UCSD-AML1 (cell line): ENCODE measurements around the gene RNF144A.

Experiments used
- DNase-seq: peaks from one replicate; lab custom pipeline; 2025; ENCODE audit not compliant: unreplicated experiment; lab: John Stamatoyannopoulos, UW

The RNF144A gene

GRCh38 chr2:6945821-6946220 lies 28.6 kb downstream of the RNF144A start:
- no peak for DNase-seq

DNA sequence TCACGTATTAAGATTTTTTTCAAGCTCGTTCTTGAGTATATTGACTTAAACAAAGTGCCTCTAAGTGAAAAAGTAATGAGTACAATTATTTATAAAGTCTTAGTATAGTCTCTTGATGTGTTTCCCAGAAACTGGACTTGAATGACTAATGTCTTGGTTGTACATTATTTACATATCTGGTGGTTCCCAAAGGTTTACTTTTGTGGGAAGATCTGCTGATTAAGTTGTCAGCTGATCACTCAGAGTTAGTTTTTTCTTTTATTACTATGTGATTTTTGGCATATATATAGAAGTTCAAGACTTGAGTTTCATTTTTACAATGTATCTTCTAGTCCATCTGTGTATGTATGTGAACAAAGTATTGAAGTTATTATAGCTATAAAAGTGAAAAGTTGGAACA lies 29.5 kb downstream of the RNF144A start:
- no peak for DNase-seq

GRCh38 chr2:6947929-6948676 lies 30.9 kb downstream of the RNF144A start:
- no peak for DNase-seq

- DNase-seq, result no peak
Observed at GRCh38 chr2:6948677-6949351, 31.6 kb downstream of the RNF144A start.

- DNase-seq, result no peak
Observed at GRCh38 chr2:6951046-6951445, 33.8 kb downstream of the RNF144A start.

DNA sequence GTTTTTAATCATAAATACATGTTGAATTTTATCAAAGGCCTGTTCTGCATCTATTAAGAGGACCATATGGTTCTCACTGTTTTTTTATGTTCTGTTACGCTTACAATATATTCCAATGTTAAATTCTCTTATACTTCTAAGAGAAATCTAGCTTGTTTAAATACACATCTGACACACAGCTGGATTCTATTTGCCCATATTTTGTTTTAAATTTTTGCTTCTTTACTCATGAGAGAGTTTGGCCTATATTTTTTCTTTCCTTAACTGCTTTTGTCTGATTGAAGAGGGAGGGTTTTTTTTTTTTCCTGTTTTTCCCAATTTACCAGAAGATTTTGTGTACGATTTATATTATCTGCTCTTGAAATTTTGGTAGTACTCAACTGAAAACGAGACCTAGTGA lies 34.9 kb downstream of the RNF144A start:
- no peak for DNase-seq

DNA sequence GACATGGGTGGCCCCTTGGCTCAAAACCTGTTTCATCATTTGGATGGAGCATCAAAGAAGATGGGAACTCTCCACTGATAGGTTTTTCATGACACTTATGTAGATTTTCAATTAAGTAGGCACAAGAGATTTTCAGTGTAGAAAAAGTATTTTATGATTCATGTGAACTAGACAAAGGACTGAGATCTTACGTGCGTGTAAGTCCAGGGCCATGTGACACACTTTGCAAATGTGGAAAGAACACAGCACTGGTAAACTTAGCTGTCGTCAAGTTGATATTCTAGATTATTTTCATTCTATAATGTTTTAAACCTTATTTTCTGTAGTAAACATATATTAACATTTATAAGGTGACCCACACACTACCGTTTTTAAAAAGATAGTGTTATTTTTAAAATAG lies 37.4 kb downstream of the RNF144A start:
- DNase-seq, result no peak

- no peak for DNase-seq
Observed at GRCh38 chr2:6955511-6956136, 38.4 kb downstream of the RNF144A start.

DNA sequence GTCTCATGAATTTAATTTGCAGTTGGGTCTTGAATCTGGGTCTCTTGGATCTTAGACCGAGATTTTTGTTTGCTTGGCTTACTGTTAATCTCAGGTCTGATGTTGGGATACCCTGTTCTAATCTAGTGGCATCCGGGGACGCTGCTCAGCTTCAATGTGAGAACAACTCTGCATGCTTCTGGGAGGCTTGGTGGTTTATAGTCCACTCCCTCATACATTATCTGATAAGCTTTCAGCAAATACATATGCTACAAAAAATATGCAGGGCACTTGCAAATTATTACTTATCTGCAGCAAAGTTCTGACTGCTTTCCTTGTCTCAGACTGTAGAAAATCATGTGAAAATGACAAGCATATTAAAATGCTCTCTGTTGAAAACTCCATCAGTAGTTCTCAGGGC lies 39.4 kb downstream of the RNF144A start:
- no peak for DNase-seq

DNA sequence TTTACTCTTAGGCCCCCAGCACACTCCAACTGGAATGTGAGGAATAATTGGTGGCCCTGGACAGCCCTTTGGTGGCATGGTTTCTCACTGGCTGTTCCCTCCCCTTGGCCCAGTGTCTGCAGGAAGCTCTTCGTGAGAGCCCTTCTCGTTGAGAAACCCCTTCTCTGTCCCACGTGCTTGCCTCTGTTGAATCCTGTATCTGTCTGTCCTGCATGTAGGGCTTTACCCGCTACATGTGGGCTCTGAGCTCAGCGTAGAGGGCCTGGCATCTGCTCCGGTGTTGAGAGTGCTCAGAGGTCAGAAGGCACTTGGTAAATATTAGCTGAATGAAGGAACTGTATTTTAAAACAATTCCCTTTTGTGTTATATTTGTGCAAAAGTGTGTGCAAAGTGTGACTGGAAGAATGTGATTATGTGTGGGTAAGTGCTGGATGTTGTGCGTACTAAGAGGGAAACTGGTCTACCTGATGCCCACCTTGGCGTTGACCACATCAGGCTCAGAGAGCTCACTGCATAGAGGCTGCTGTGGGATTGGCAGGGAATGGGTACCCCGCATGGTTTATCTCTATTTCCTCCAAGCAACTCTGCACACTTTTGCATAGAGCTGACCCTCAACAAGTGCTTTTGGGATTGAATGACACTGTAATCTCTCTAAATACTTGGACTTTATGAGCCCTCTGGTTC lies 40.0 kb downstream of the RNF144A start:
- DNase-seq, result no peak

GRCh38 chr2:6957910-6958615 lies 40.9 kb downstream of the RNF144A start:
- DNase-seq, result no peak

- DNase-seq, result no peak
Observed at GRCh38 chr2:6958616-6959235, 41.5 kb downstream of the RNF144A start.

- DNase-seq, result no peak
Observed at GRCh38 chr2:6959751-6960150, 42.5 kb downstream of the RNF144A start.

GRCh38 chr2:6960659-6961058 lies 43.4 kb downstream of the RNF144A start:
- DNase-seq, result no peak

- no peak for DNase-seq
Observed at GRCh38 chr2:6963727-6964126, 46.5 kb downstream of the RNF144A start.

GRCh38 chr2:6965071-6965795 lies 48.0 kb downstream of the RNF144A start:
- DNase-seq, result no peak

- DNase-seq, result no peak
Observed at GRCh38 chr2:6966446-6966940, 49.3 kb downstream of the RNF144A start.

DNA sequence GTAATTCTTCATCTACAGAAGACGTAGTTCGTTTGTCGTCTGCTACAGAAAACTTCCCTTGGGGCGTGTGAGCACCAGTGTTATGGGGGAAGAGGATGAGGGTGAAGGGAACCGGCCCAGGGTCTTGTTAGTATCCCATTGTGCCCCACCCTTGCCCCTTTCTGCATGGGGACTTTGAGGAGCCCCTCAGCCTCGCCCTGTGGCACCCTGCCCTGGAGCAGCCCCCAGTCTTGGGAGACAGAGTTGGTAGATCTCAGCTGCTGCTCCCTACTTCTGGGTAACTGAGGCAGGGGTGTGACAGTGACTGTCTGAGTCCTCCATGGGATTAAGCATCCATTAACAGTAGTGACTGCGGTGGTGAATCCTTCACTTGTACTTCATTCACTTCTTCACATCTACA lies 50.1 kb downstream of the RNF144A start:
- no peak for DNase-seq

DNA sequence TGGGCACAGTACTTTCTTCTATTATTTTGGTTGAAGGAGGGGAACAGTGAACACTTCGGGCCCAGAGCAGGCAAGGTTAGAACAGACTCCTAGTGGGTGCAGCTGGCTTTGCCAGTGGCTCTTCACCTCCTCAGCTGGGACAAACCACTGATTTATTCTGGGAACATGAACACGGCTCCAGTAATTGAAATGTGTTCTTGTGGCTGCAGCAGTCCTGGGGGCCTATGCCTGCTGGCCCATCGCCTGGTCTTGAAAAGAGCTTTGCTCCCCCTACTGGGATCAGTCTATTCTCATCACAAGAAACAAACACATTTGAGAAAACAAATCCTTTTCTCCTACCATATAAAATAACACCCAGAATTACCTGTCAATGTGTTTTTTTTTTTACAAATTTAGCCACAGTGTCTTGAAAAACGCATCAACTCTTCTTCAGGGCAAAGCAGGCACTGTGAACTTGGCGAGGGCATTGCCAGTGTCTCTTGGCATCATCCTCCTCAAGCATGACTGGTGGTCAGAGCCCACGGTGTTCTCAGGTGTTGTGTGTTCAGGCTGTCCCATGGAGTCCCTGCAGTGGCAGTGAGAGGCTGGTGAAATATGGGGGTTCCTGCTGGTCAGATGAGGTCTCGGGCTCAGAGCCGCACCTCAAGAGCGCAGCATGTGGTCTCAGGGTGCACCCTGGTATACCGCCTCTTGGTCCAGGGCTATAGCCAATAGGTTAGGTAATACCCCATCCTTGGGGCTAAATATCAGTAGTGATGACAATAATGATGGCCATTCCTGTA lies 51.3 kb downstream of the RNF144A start:
- DNase-seq, result no peak
